IMR-90 (cell line): Measurements from ENCODE around the gene KATNA1. TPM values are rescaled to one million over a fixed set of nuclear protein-coding genes. Genes with fewer than 3 reads are reported as not detected.

Experiments used
- ATAC-seq: fragments of 200-7000 bp; cut with Tn5 transposase; 2 replicates; pipeline ENCODE4 v1.9.1; 2020; ENCODE audit warnings: low read depth, mild to moderate bottlenecking, moderate library complexity
- BruUV-seq: library from RNA; stranded (reverse); fragments of 400-500 nt; replicated peaks from 2 replicates; lab custom pipeline; 2021; lab: Mats Ljungman, UMichigan
- CTCF ChIA-PET: fragments of 300-600 bp; formaldehyde crosslinking; extraction: SDS; loops from one replicate; lab custom pipeline; 2021; ENCODE audit warnings: antibody characterized with exemption; lab: Yijun Ruan, JAX
- POLR2A ChIA-PET: fragments of 300-600 bp; sonication (Branson Sonifier 250); formaldehyde crosslinking; loops from one replicate; lab custom pipeline; 2022; ENCODE audit warnings: antibody characterized with exemption; ENCODE audit not compliant: unreplicated experiment; lab: Charles Lee
- DNase-seq: peaks from one replicate; pipeline ENCODE4 v3.0.0; 2013
- H2AFZ ChIP-seq: replicated peaks from 2 replicates; pipeline ENCODE3; 2013; ENCODE audit warnings: low read length, mild to moderate bottlenecking; ENCODE audit not compliant: poor library complexity
- H2AK5ac ChIP-seq: 2 replicates; pipeline ENCODE4 v1.6.1; 2013; ENCODE audit warnings: low read depth, low read length, inconsistent platforms
- H2AK9ac ChIP-seq: replicated peaks from 2 replicates; pipeline ENCODE3; 2013; ENCODE audit warnings: mild to moderate bottlenecking, low read depth, low read length, moderate library complexity; ENCODE audit not compliant: poor library complexity
- H2BK120ac ChIP-seq: 2 replicates; pipeline ENCODE4 v1.6.1; 2013; ENCODE audit warnings: low read depth, low read length, inconsistent platforms
- H2BK15ac ChIP-seq: 3 replicates; pipeline ENCODE4 v1.6.1; 2013; ENCODE audit warnings: low read depth, low read length, inconsistent platforms
- H2BK20ac ChIP-seq: 2 replicates; pipeline ENCODE4 v1.6.1; 2013; ENCODE audit warnings: low read depth, mild to moderate bottlenecking, inconsistent platforms, low read length, moderate library complexity
- H2BK5ac ChIP-seq: 2 replicates; pipeline ENCODE4 v1.6.1; 2013; ENCODE audit warnings: mild to moderate bottlenecking, low read depth, low read length, inconsistent platforms; ENCODE audit not compliant: poor library complexity, severe bottlenecking
- H3K14ac ChIP-seq: replicated peaks from 2 replicates; pipeline ENCODE4 v1.6.1; 2013; ENCODE audit warnings: low read depth, low read length, inconsistent platforms
- H3K18ac ChIP-seq: 2 replicates; pipeline ENCODE4 v1.6.1; 2013; ENCODE audit warnings: low read depth, low read length, control low read depth
- H3K23ac ChIP-seq: 2 replicates; pipeline ENCODE4 v1.6.1; 2013; ENCODE audit warnings: low read depth, low read length, inconsistent platforms
- H3K27ac ChIP-seq: 2 replicates; pipeline ENCODE4 v1.5.1; 2013; ENCODE audit warnings: mild to moderate bottlenecking, control low read depth, low read length; ENCODE audit not compliant: insufficient read depth
- H3K27me3 ChIP-seq: 2 replicates; pipeline ENCODE4 v1.6.1; 2013; ENCODE audit warnings: low read length; ENCODE audit not compliant: control insufficient read depth, insufficient read depth
- H3K36me3 ChIP-seq: 2 replicates; pipeline ENCODE4 v1.6.1; 2013; ENCODE audit warnings: low read length, mixed read lengths; ENCODE audit not compliant: control insufficient read depth, insufficient read depth
- H3K4ac ChIP-seq: 2 replicates; pipeline ENCODE4 v1.6.1; 2013; ENCODE audit warnings: low read depth, low read length, inconsistent platforms
- H3K4me1 ChIP-seq: 2 replicates; pipeline ENCODE4 v1.6.1; 2013; ENCODE audit warnings: low read length, mixed read lengths; ENCODE audit not compliant: control insufficient read depth, insufficient read depth
- H3K4me2 ChIP-seq: 2 replicates; pipeline ENCODE4 v1.6.1; 2013; ENCODE audit warnings: low read depth, mild to moderate bottlenecking, control low read depth, low read length, moderate library complexity
- H3K4me3 ChIP-seq: 2 replicates; pipeline ENCODE4 v1.5.1; 2013; ENCODE audit warnings: low read depth, mild to moderate bottlenecking, control low read depth, low read length, moderate library complexity; ENCODE audit not compliant: insufficient read depth
- H3K56ac ChIP-seq: 2 replicates; pipeline ENCODE4 v1.6.1; 2013; ENCODE audit warnings: low read length, inconsistent platforms; ENCODE audit not compliant: insufficient read depth; ENCODE audit errors: extremely low read depth
- H3K79me1 ChIP-seq, 2 experiments: 2 replicates each; pipeline ENCODE4 v1.6.1; 2013; ENCODE audit warnings: low read length in 2 of 2, inconsistent platforms in 1 of 2, low read depth in 1 of 2
- H3K9ac ChIP-seq: 2 replicates; pipeline ENCODE4 v1.6.1; 2013; ENCODE audit warnings: low read depth, low read length, control low read depth
- H3K9me1 ChIP-seq: 2 replicates; pipeline ENCODE4 v1.6.1; 2013; ENCODE audit warnings: low read length, inconsistent platforms; ENCODE audit not compliant: insufficient read depth
- H3K9me3 ChIP-seq: 2 replicates; pipeline ENCODE4 v1.6.1; 2013; ENCODE audit warnings: low read length; ENCODE audit not compliant: control insufficient read depth, insufficient read depth
- H4K20me1 ChIP-seq: 2 replicates; pipeline ENCODE4 v1.6.1; 2013; ENCODE audit warnings: low read length, inconsistent platforms; ENCODE audit not compliant: insufficient read depth
- H4K5ac ChIP-seq: 2 replicates; pipeline ENCODE4 v1.6.1; 2013; ENCODE audit warnings: mild to moderate bottlenecking, low read depth, low read length, control low read depth
- H4K8ac ChIP-seq, 2 experiments: 2 replicates each; pipeline ENCODE4 v1.6.1; 2013; ENCODE audit warnings: low read depth in 2 of 2, low read length in 2 of 2, control low read depth in 1 of 2, inconsistent platforms in 1 of 2
- H4K91ac ChIP-seq: 2 replicates; pipeline ENCODE4 v1.6.1; 2013; ENCODE audit warnings: low read depth, low read length, inconsistent platforms; ENCODE audit not compliant: insufficient read depth
- BHLHE40 ChIP-seq: fragments of 150-350 bp; IDR thresholded peaks from 2 replicates; pipeline ENCODE4 v1.6.1; 2016; ENCODE audit warnings: mild to moderate bottlenecking, low read depth, low read length
- CEBPB ChIP-seq: IDR thresholded peaks from 2 replicates; pipeline ENCODE4 v1.6.1; 2012; ENCODE audit warnings: low read depth, low read length, improper control_type of control experiment
- CHD1 ChIP-seq: IDR thresholded peaks from 2 replicates; pipeline ENCODE4 v1.6.1; 2012; ENCODE audit warnings: low read depth, low read length, improper control_type of control experiment
- FOS ChIP-seq: fragments of 150-350 bp; IDR thresholded peaks from 2 replicates; pipeline ENCODE4 v1.6.1; 2016; ENCODE audit warnings: low read depth, low read length
- MAFK ChIP-seq: IDR thresholded peaks from 2 replicates; pipeline ENCODE4 v1.6.1; 2012; ENCODE audit warnings: low read depth, low read length, improper control_type of control experiment
- MAZ ChIP-seq: IDR thresholded peaks from 2 replicates; pipeline ENCODE4 v1.6.1; 2012; ENCODE audit warnings: low read depth, mild to moderate bottlenecking, low read length, improper control_type of control experiment, moderate library complexity, borderline replicate concordance
- MXI1 ChIP-seq: IDR thresholded peaks from 2 replicates; pipeline ENCODE4 v1.6.1; 2012; ENCODE audit warnings: low read depth, mild to moderate bottlenecking, low read length, moderate library complexity, borderline replicate concordance
- NFE2L2 ChIP-seq: fragments of 150-350 bp; IDR thresholded peaks from 2 replicates; pipeline ENCODE4 v1.6.1; 2016; ENCODE audit warnings: low read depth, mild to moderate bottlenecking, low read length
- RAD21 ChIP-seq: IDR thresholded peaks from 2 replicates; pipeline ENCODE4 v1.6.1; 2012; ENCODE audit warnings: low read length, improper control_type of control experiment
- RCOR1 ChIP-seq: IDR thresholded peaks from 2 replicates; pipeline ENCODE4 v1.6.1; 2012; ENCODE audit warnings: mild to moderate bottlenecking, low read length, improper control_type of control experiment; ENCODE audit not compliant: insufficient replicate concordance
- RFX5 ChIP-seq: IDR thresholded peaks from 2 replicates; pipeline ENCODE4 v1.8.0; 2012; ENCODE audit warnings: low read depth, mild to moderate bottlenecking, low read length, moderate library complexity
- SMC3 ChIP-seq: fragments of 150-350 bp; IDR thresholded peaks from 2 replicates; pipeline ENCODE4 v1.6.1; 2016; ENCODE audit warnings: low read depth, mild to moderate bottlenecking, antibody characterized with exemption, low read length, moderate library complexity
- USF2 ChIP-seq: fragments of 150-350 bp; IDR thresholded peaks from 2 replicates; pipeline ENCODE4 v1.6.1; 2017; ENCODE audit warnings: mild to moderate bottlenecking, antibody characterized with exemption, low read length, low read depth
- WGBS, 2 experiments: methylation state at CpG; one replicate each; pipeline versions ENCODE4 v1.1.5 to v1.1.7; 2013; ENCODE audit warnings: missing lambda C conversion rate in 2 of 2; ENCODE audit not compliant: insufficient read length in 1 of 2; ENCODE audit errors: extremely low coverage in 2 of 2; 5-methylcytosine and 5-hydroxymethylcytosine counted together
- dilution Hi-C: fragments of 300-500 bp; cut with HindIII; formaldehyde crosslinking; loops from one replicate; pipeline ENCODE4 v1.14.3; 2018; ENCODE audit warnings: low sequenced_read_pairs; ENCODE audit not compliant: unreplicated experiment
- in situ Hi-C: fragments of 300-500 bp; cut with MboI; formaldehyde crosslinking; loops from 3 replicates; pipeline ENCODE4 v1.14.3; 2019; ENCODE audit warnings: low sequenced_read_pairs, inconsistent platforms, mixed read lengths
- intact Hi-C: fragments of 100-400 bp; cut with micrococcal nuclease; formaldehyde crosslinking; loops from 2 replicates; pipeline ENCODE4 v1.10.0; 2022
- polyA plus RNA-seq, 3 experiments: library from polyadenylated mRNA; depleted of rRNA; stranded (reverse); fragments of >200 nt; gene quantifications; 2 replicates each; pipeline ENCODE4 v1.2.3, GENCODE V29; 2012; ENCODE audit warnings: low replicate concordance in 1 of 3
- total RNA-seq: library from RNA; depleted of rRNA; stranded (reverse); fragments of >200 nt; gene quantifications from 2 replicates; pipeline ENCODE4 v1.2.3, GENCODE V29; 2012
- TF ChIP-seq, protein P1 (sequence below): conservative IDR thresholded peaks from 2 replicates; pipeline ENCODE4 v1.5.1; 2012; ENCODE audit warnings: mild to moderate bottlenecking, low read depth, low read length, improper control_type of control experiment

Gene KATNA1
- total and polyA plus RNA-seq, 2 of the 4 experiments (the other 2 are of a cell fraction): 15.3 to 24.6 TPM

- intact Hi-C loops: no loop called here
Observed at GRCh38 chr6:149608381-149608982, 40.0 kb downstream of the KATNA1 start.

More at GRCh38 chr6:149608381-149608982, 40.0 kb downstream of the KATNA1 start:
- Histone ChIP-seq H3K36me3 (peaks cover 7% of the 10 kb centered on the region; the same call in 1 of the 2 replicates), H2BK120ac (no peak overlapping the region), H2BK15ac (no peak overlapping the region), H2AK5ac (no peak overlapping the region), H3K27me3 (no peaks in the 10 kb centered on the region), H2BK5ac (no peak overlapping the region), H2BK20ac (no peak overlapping the region), H3K18ac (no peak overlapping the region), H2AK9ac (no peak overlapping the region), H3K9ac (no peak overlapping the region), H4K8ac (no peak overlapping the region), H3K4me3 (no peak overlapping the region), H3K4ac (no peak overlapping the region), H3K4me1 (no peaks in the 10 kb centered on the region), H3K79me1 (peaks cover 12 to 25% of the 10 kb centered on the region in 2 experiments; a peak in 3 of 4 replicates), H3K23ac (no peak overlapping the region), H3K14ac (no peak overlapping the region), H3K4me2 (no peak overlapping the region), H3K9me3 (no peaks in the 10 kb centered on the region), H2AFZ (no peak overlapping the region), H4K5ac (no peak overlapping the region), H3K56ac (no peak overlapping the region), H4K91ac (no peak overlapping the region), H4K20me1 (no peaks in the 10 kb centered on the region), H3K27ac (no peak overlapping the region), H3K9me1 (no peaks in the 10 kb centered on the region)
- BruUV-seq: no TSS peak
- no CpG with 5 or more reads among the region's 7 CpGs for WGBS, 2 experiments
- TF ChIP-seq RCOR1: no peak
- TF ChIP-seq NFE2L2: no peak
- no peak for TF ChIP-seq MAZ
- no peak for TF ChIP-seq MXI1
- no peak for TF ChIP-seq RFX5
- TF ChIP-seq USF2: no peak
- no peak for TF ChIP-seq BHLHE40
- TF ChIP-seq FOS: no peak
- no peak for TF ChIP-seq MAFK
- no peak for TF ChIP-seq CHD1
- no peak for TF ChIP-seq CEBPB
- TF ChIP-seq SMC3: no peak
- TF ChIP-seq, protein P1, sequence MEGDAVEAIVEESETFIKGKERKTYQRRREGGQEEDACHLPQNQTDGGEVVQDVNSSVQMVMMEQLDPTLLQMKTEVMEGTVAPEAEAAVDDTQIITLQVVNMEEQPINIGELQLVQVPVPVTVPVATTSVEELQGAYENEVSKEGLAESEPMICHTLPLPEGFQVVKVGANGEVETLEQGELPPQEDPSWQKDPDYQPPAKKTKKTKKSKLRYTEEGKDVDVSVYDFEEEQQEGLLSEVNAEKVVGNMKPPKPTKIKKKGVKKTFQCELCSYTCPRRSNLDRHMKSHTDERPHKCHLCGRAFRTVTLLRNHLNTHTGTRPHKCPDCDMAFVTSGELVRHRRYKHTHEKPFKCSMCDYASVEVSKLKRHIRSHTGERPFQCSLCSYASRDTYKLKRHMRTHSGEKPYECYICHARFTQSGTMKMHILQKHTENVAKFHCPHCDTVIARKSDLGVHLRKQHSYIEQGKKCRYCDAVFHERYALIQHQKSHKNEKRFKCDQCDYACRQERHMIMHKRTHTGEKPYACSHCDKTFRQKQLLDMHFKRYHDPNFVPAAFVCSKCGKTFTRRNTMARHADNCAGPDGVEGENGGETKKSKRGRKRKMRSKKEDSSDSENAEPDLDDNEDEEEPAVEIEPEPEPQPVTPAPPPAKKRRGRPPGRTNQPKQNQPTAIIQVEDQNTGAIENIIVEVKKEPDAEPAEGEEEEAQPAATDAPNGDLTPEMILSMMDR: no peak
- no peak for TF ChIP-seq RAD21
- DNase-seq (no peak), ATAC-seq (no peak)
- CTCF ChIA-PET: no interaction called here
- in situ Hi-C loops: no loop called here
- POLR2A ChIA-PET: no interaction called here
- dilution Hi-C loops: no loop called here
